ENCODE measurements around the gene STIMATE.

DNA sequence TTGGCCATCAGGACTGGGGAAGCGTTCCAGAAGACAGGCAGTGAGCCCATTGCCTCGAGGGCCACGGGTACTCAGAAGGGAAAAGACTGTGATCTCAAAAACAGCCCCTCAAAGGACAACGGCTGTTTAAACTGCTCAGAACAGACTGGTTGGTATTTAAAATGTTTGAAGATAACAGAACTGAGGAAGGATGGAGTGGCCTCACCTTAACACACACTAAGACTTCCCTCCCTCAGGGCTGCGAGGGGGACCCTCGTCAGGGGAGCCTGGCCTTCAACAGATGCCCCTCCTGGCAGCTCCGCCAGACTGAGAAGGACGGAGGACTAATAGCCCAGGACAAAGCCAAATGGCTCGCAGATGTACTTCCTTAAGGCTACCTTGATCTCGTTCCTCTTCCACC is 2.6 kb downstream of the STIMATE start:
- TF ChIP-seq, protein P1, sequence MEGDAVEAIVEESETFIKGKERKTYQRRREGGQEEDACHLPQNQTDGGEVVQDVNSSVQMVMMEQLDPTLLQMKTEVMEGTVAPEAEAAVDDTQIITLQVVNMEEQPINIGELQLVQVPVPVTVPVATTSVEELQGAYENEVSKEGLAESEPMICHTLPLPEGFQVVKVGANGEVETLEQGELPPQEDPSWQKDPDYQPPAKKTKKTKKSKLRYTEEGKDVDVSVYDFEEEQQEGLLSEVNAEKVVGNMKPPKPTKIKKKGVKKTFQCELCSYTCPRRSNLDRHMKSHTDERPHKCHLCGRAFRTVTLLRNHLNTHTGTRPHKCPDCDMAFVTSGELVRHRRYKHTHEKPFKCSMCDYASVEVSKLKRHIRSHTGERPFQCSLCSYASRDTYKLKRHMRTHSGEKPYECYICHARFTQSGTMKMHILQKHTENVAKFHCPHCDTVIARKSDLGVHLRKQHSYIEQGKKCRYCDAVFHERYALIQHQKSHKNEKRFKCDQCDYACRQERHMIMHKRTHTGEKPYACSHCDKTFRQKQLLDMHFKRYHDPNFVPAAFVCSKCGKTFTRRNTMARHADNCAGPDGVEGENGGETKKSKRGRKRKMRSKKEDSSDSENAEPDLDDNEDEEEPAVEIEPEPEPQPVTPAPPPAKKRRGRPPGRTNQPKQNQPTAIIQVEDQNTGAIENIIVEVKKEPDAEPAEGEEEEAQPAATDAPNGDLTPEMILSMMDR (conservative IDR thresholded peaks at IDR 0.05): no peak
- no peak for TF ChIP-seq ZFX (IDR thresholded peaks at IDR 0.05)
